H1 (cell line): ENCODE results near the gene CYP2A6. TPM values are rescaled to one million over a fixed set of nuclear protein-coding genes. Genes with fewer than 3 reads are reported as not detected.
"Not testable (repeated sequence)": the region's sequence is repeated elsewhere in the genome, so short reads cannot be mapped to it uniquely, and the experiment has no call there.

Source experiments
- CTCF ChIA-PET: fragments of 300-600 bp; sonication (Branson Sonifier 250); formaldehyde crosslinking; loops from one replicate; lab custom pipeline; 2021; ENCODE audit not compliant: partially characterized antibody; lab: Charles Lee
- POLR2A ChIA-PET: fragments of 300-600 bp; sonication (Branson Sonifier 250); formaldehyde crosslinking; loops from one replicate; lab custom pipeline; 2021; ENCODE audit warnings: inconsistent platforms; ENCODE audit not compliant: partially characterized antibody; lab: Charles Lee
- DNase-seq, 2 experiments: peaks; one replicate each; pipeline versions ENCODE4 v3.0.0 to v3.0.0-alpha.2; 2010 to 2022; ENCODE audit warnings: low spot score in 2 of 2, low read depth in 1 of 2, mixed read lengths in 1 of 2
- FAIRE-seq: peaks from 2 replicates; lab custom pipeline; 2011; peaks lifted over from hg19 to GRCh38; lab: Jason Lieb, UNC
- H2AFZ ChIP-seq: 2 replicates; pipeline ENCODE4 v1.8.1; 2012; ENCODE audit warnings: low read length, inconsistent platforms
- H2AK5ac ChIP-seq: 2 replicates; pipeline ENCODE4 v1.6.1; 2013; ENCODE audit warnings: low read depth, low read length
- H2BK120ac ChIP-seq: replicated peaks from 2 replicates; pipeline ENCODE3; 2013; ENCODE audit warnings: low read depth, low read length, inconsistent platforms
- H2BK12ac ChIP-seq: 2 replicates; pipeline ENCODE4 v1.6.1; 2013; ENCODE audit warnings: low read depth, low read length
- H2BK15ac ChIP-seq: 2 replicates; pipeline ENCODE4 v1.6.1; 2013; ENCODE audit warnings: low read length
- H2BK20ac ChIP-seq: 2 replicates; pipeline ENCODE4 v1.6.1; 2013; ENCODE audit warnings: low read length
- H2BK5ac ChIP-seq: 2 replicates; pipeline ENCODE4 v1.6.1; 2013; ENCODE audit warnings: low read depth, low read length
- H3K14ac ChIP-seq: 2 replicates; pipeline ENCODE4 v1.6.1; 2013; ENCODE audit warnings: inconsistent platforms; ENCODE audit not compliant: insufficient read length
- H3K18ac ChIP-seq: 2 replicates; pipeline ENCODE4 v1.6.1; 2013; ENCODE audit warnings: low read length; ENCODE audit errors: extremely low read depth
- H3K23ac ChIP-seq: 2 replicates; pipeline ENCODE4 v1.6.1; 2013; ENCODE audit warnings: inconsistent platforms; ENCODE audit not compliant: insufficient read length
- H3K23me2 ChIP-seq: 2 replicates; pipeline ENCODE4 v1.6.1; 2013; ENCODE audit warnings: low read depth, low read length
- H3K27ac ChIP-seq: 2 replicates; pipeline ENCODE4 v1.6.1; 2011; ENCODE audit warnings: low read depth, low read length, inconsistent platforms
- H3K27me3 ChIP-seq, 4 experiments: replicated peaks in 1 of 4; 1 replicate in 1 of 4; 2 replicates in 3 of 4; pipeline versions ENCODE4 v1.6.1 to v1.8.1; 2011 to 2013; ENCODE audit warnings: low read length in 3 of 4, mild to moderate bottlenecking in 3 of 4, inconsistent platforms in 2 of 4, mixed read lengths in 2 of 4, moderate library complexity in 1 of 4; ENCODE audit not compliant: control insufficient read depth in 3 of 4, insufficient read depth in 3 of 4; ENCODE audit errors: extremely low read depth in 1 of 4
- H3K36me3 ChIP-seq, 4 experiments: 2 replicates each; pipeline versions ENCODE4 v1.6.1 to v1.8.1; 2011 to 2013; ENCODE audit warnings: mild to moderate bottlenecking in 4 of 4, low read length in 3 of 4, moderate library complexity in 2 of 4, control low read depth in 1 of 4, inconsistent platforms in 1 of 4; ENCODE audit not compliant: insufficient read depth in 4 of 4, control insufficient read depth in 2 of 4
- H3K4ac ChIP-seq: replicated peaks from 2 replicates; pipeline ENCODE3; 2013; ENCODE audit warnings: low read length, low read depth, mixed read lengths, inconsistent platforms; ENCODE audit not compliant: insufficient read length
- H3K4me1 ChIP-seq, 4 experiments: replicated peaks in 1 of 4; 1 replicate in 1 of 4; 2 replicates in 3 of 4; pipeline versions ENCODE4 v1.6.1 to v1.8.1; 2011 to 2013; ENCODE audit warnings: low read length in 3 of 4, inconsistent platforms in 2 of 4, mixed read lengths in 1 of 4; ENCODE audit not compliant: insufficient read depth in 4 of 4, control insufficient read depth in 3 of 4
- H3K4me2 ChIP-seq, 2 experiments: 2 replicates each; pipeline versions ENCODE4 v1.6.1 to v1.8.1; 2011 to 2013; ENCODE audit warnings: low read depth in 2 of 2, low read length in 2 of 2, control low read depth in 1 of 2, inconsistent platforms in 1 of 2, mild to moderate bottlenecking in 1 of 2; ENCODE audit not compliant: insufficient read depth in 1 of 2
- H3K4me3 ChIP-seq, 4 experiments: fragments of 200-600, 300-600 bp in 1 of 4; sonication (generic), shearing (Covaris generic), sonication (Bioruptor Twin) in 1 of 4; 2 replicates each; pipeline versions ENCODE4 v1.5.1 to v1.8.1; 2011 to 2016; ENCODE audit warnings: low read length in 4 of 4, low read depth in 3 of 4, control low read depth in 2 of 4, inconsistent platforms in 2 of 4, mild to moderate bottlenecking in 2 of 4, mixed read lengths in 1 of 4, moderate library complexity in 1 of 4; ENCODE audit not compliant: insufficient read depth in 2 of 4; ENCODE audit errors: extremely low read depth in 1 of 4
- H3K56ac ChIP-seq: replicated peaks from 2 replicates; pipeline ENCODE3; 2013; ENCODE audit warnings: low read depth, mild to moderate bottlenecking, mixed read lengths, low read length, inconsistent platforms; ENCODE audit not compliant: insufficient read length
- H3K79me1 ChIP-seq: 2 replicates; pipeline ENCODE4 v1.6.1; 2013; ENCODE audit warnings: low read depth, low read length, control low read depth
- H3K79me2 ChIP-seq, 2 experiments: 2 replicates each; pipeline versions ENCODE4 v1.6.1 to v1.8.1; 2012 to 2013; ENCODE audit warnings: low read length in 2 of 2, mild to moderate bottlenecking in 2 of 2, inconsistent platforms in 1 of 2; ENCODE audit not compliant: insufficient read depth in 2 of 2, control insufficient read depth in 1 of 2
- H3K9ac ChIP-seq, 4 experiments: replicated peaks in 1 of 4; 1 replicate in 1 of 4; 2 replicates in 3 of 4; pipeline versions ENCODE4 v1.6.1 to v1.8.1; 2011 to 2013; ENCODE audit warnings: low read depth in 3 of 4, low read length in 3 of 4, control low read depth in 2 of 4, mild to moderate bottlenecking in 2 of 4, moderate library complexity in 2 of 4, inconsistent platforms in 1 of 4; ENCODE audit errors: extremely low read depth in 1 of 4
- H3K9me3 ChIP-seq, 2 experiments: 2 replicates each; pipeline versions ENCODE4 v1.6.1 to v1.8.1; 2012 to 2013; ENCODE audit warnings: mild to moderate bottlenecking in 2 of 2, moderate library complexity in 2 of 2, control low read depth in 1 of 2, inconsistent platforms in 1 of 2, low read depth in 1 of 2, low read length in 1 of 2, mixed read lengths in 1 of 2; ENCODE audit not compliant: insufficient read depth in 2 of 2
- H4K20me1 ChIP-seq, 2 experiments: replicated peaks in 1 of 2; 2 replicates each; pipeline versions ENCODE3 to v1.8.1; 2011 to 2013; ENCODE audit warnings: inconsistent platforms in 2 of 2, low read length in 2 of 2, mild to moderate bottlenecking in 1 of 2; ENCODE audit not compliant: insufficient read depth in 2 of 2, control insufficient read depth in 1 of 2
- H4K5ac ChIP-seq: 2 replicates; pipeline ENCODE4 v1.6.1; 2013; ENCODE audit warnings: low read length, low read depth, mixed read lengths, inconsistent platforms; ENCODE audit not compliant: insufficient read length
- H4K8ac ChIP-seq: 2 replicates; pipeline ENCODE4 v1.8.0; 2013; ENCODE audit warnings: mild to moderate bottlenecking, moderate library complexity, low read length, inconsistent platforms; ENCODE audit not compliant: insufficient read depth; ENCODE audit errors: extremely low read depth
- H4K91ac ChIP-seq: replicated peaks from 2 replicates; pipeline ENCODE3; 2013; ENCODE audit warnings: low read length, mixed read lengths, inconsistent platforms; ENCODE audit not compliant: insufficient read length
- WGBS, 2 experiments: shearing (Covaris generic) in 1 of 2; methylation state at CpG; one replicate each; pipeline versions ENCODE4 v1.1.6 to v1.1.7; 2013 to 2015; ENCODE audit warnings: low lambda C conversion rate in 2 of 2, mixed read lengths in 2 of 2, inconsistent platforms in 1 of 2, low coverage in 1 of 2, missing lambda C conversion rate in 1 of 2; ENCODE audit not compliant: insufficient replicate concordance in 2 of 2, insufficient coverage in 1 of 2, insufficient read length in 1 of 2; ENCODE audit errors: extremely low coverage in 1 of 2, missing lambda C conversion rate in 1 of 2; 5-methylcytosine and 5-hydroxymethylcytosine counted together
- polyA plus RNA-seq, 7 experiments: library from polyadenylated mRNA; depleted of rRNA in 3 of 7; stranded (reverse) in 5 of 7; unstranded in 2 of 7; fragments of >200 nt in 5 of 7; fragments of 200-250 nt in 2 of 7; gene quantifications; 1 replicate in 5 of 7; 2 replicates in 1 of 7; 4 replicates in 1 of 7; pipeline versions ENCODE4 v1.2.1 to v1.2.3, GENCODE V29; 2011 to 2013; ENCODE audit warnings: missing spikeins in 2 of 7, mixed read lengths in 2 of 7
- total RNA-seq: library from RNA; stranded (reverse); fragmentation: NEBNext Ultra II Directional; extraction: Animal tissue kit (Norgen Biotek cat#: 25700); gene quantifications from 2 replicates; pipeline ENCODE4 v1.2.1, GENCODE V29; 2021

CYP2A6 gene
- total and polyA plus RNA-seq, 2 of the 8 experiments (the other 6 are each of a cell fraction or from before 2014, with no cell fraction given), result 0.33 TPM; not detected in 1

GRCh38 chr19:40896843-40897789 is 46.9 kb upstream of the CYP2A6 start:
- H2BK120ac ChIP-seq, H2BK15ac ChIP-seq, H3K79me2 ChIP-seq, H3K14ac ChIP-seq, H4K91ac ChIP-seq, H3K79me1 ChIP-seq, H3K4me2 ChIP-seq, H2BK12ac ChIP-seq, H3K9me3 ChIP-seq, FAIRE-seq, H3K23ac ChIP-seq, H3K56ac ChIP-seq, H3K27me3 ChIP-seq, H4K5ac ChIP-seq, H3K27ac ChIP-seq, POLR2A ChIA-PET, H4K8ac ChIP-seq, H2AFZ ChIP-seq, H3K23me2 ChIP-seq, DNase-seq, H2BK5ac ChIP-seq, H3K18ac ChIP-seq, H3K4me3 ChIP-seq, H2BK20ac ChIP-seq, H3K4me1 ChIP-seq, H2AK5ac ChIP-seq, H4K20me1 ChIP-seq, H3K4ac ChIP-seq, H3K9ac ChIP-seq, H3K36me3 ChIP-seq: not testable (repeated sequence)
- WGBS, 2 experiments, result 82% methylated on average over 13 of the region's 13 CpGs; no CpG with 5 or more reads in 1 of the 2 experiments
- CTCF ChIA-PET, result interaction anchor here (0.6 kb wide), 1 partner anchor 42 kb away, joined by 3 read pairs; no protein-coding TSS in a partner anchor
